Measurements from ENCODE around the gene BTRC.

Gene BTRC

DNA sequence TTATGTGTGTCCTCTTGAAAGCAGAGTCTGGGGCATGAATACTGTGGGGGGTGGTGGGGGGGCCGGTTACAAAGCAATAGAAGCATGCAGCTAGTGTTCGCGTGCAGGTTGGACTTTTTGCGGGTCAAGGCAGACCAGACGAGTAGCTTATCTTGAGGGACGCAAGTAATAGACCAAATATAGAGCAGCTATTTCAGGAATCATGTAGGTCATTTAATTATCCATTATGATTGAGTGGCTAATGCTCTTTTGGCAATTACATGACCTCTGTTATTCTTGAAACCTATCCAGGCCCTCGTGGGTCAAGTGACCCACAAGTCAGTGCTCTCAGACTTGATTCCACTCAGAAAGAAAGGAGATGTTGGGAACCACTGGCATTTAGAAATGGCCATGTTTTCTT is 93.0 kb downstream of the BTRC start:
- TF ChIP-seq, protein P1, sequence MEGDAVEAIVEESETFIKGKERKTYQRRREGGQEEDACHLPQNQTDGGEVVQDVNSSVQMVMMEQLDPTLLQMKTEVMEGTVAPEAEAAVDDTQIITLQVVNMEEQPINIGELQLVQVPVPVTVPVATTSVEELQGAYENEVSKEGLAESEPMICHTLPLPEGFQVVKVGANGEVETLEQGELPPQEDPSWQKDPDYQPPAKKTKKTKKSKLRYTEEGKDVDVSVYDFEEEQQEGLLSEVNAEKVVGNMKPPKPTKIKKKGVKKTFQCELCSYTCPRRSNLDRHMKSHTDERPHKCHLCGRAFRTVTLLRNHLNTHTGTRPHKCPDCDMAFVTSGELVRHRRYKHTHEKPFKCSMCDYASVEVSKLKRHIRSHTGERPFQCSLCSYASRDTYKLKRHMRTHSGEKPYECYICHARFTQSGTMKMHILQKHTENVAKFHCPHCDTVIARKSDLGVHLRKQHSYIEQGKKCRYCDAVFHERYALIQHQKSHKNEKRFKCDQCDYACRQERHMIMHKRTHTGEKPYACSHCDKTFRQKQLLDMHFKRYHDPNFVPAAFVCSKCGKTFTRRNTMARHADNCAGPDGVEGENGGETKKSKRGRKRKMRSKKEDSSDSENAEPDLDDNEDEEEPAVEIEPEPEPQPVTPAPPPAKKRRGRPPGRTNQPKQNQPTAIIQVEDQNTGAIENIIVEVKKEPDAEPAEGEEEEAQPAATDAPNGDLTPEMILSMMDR (IDR thresholded peaks at IDR 0.05; ENCODE audit: low read length, missing control alignments): no peak
- DNase-seq (ENCODE audit: low read depth): no peak
- no peak overlapping the region for H3K4me3 ChIP-seq (replicated peaks; ENCODE audit: low read depth, low read length)

DNA sequence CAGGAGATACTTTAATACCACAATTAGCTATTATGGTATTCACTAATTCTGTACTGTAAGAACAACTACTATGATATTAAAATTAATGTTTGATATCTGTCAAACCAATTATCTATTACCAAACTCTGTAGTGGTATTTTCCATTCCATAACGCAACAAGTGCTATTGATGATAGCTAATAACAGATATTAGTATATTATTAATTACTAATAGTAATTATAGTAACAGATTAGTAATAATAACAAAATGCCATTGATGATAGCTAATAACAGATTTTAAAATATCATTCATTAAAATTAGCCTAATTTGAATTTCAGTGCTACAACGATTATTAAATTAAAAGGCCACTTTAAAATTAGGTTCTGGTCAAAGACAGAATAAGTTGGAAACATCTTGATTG is 93.5 kb downstream of the BTRC start:
- TF ChIP-seq, protein P1 (IDR thresholded peaks at IDR 0.05; ENCODE audit: low read length, missing control alignments): no peak

DNA sequence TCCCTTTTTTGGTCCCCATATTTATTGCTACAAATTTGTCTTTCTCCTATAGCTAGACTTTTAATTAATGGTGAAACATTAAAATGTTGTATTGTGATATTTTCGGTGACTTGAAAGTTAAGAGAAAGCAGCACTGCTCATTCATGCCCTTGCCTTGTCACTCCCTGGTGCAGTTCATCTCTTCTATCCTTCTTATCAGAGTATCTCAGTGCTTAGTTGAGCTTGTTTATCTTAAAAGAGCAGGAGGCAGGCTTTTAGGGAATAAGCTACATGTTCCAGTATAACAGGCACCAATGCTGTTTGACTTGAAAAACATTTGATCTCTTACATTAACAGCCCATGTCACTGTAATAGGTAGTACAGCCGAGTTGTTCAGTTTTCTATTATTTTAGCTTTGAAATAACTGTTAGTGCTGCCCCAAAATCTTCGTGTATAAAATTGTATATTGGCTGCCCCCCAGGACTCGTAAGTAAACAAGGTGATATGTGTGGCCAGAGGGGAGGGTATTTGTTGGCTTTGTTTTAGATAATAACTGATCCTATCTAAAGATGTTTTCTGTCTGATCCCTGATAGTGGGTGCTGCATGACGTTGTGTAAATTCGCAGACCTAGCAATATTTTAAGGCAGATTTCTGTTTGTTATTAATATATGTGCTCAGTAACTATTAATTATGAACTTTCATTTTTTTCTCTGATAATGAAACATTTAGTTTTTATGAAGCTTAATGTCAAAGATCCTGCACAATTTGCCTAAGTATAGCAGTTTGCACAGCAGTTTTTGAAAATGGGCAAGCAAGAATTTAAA is 96.5 kb downstream of the BTRC start:
- TF ChIP-seq, protein P1 (IDR thresholded peaks at IDR 0.05; ENCODE audit: low read length, missing control alignments): no peak
- no peak overlapping the region for H3K4me3 ChIP-seq (replicated peaks; ENCODE audit: low read depth, low read length)
- DNase-seq (ENCODE audit: low read depth): no peak

More for the DNA sequence above, 93.5 kb downstream of the BTRC start:
- no peak overlapping the region for H3K4me3 ChIP-seq (replicated peaks; ENCODE audit: low read depth, low read length)
- no peak for DNase-seq (ENCODE audit: low read depth)

DNA sequence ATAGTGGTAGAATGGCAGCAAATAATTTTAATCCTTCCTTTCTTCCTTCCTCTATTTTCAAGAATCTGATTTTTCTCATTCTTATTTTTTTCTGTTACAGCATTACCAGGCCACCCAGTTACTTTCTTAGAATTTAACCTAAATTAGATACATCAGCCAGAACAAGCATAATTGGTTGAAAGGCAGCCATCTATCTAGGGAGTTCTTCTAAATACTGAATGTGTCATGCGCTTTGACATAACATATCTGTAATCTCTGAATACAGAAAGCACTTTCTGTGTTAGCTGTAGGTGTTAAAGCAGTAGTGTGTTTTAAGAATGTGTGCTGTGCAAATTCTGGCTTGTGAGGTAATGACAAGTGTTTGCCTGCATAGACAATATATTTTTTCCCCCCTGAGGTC is 97.3 kb downstream of the BTRC start:
- TF ChIP-seq, protein P1 (IDR thresholded peaks at IDR 0.05; ENCODE audit: low read length, missing control alignments): no peak
- no peak for DNase-seq (ENCODE audit: low read depth)
- no peak overlapping the region for H3K4me3 ChIP-seq (replicated peaks; ENCODE audit: low read depth, low read length)

DNA sequence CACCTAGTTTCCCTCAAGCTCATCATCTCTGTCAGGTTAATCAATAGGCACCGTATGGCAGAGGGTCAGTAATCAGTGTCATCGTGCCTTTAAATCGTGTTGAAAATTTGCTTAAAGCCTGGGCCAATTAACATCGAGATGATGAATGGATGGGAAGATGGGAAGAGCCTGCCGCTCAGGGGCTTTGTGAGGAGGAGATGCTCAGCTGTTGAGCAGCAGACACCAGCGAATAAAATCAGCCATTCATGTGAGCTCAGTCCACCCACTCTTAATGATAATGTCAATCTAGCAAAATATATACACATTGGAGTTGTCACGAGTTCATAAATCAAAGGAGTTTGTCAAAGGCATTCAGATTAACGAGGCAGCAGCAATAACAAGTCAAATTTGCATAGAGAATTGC is 97.7 kb downstream of the BTRC start:
- no peak overlapping the region for H3K4me3 ChIP-seq (replicated peaks; ENCODE audit: low read depth, low read length)
- TF ChIP-seq, protein P1 (IDR thresholded peaks at IDR 0.05; ENCODE audit: low read length, missing control alignments): no peak
- no peak for DNase-seq (ENCODE audit: low read depth)

DNA sequence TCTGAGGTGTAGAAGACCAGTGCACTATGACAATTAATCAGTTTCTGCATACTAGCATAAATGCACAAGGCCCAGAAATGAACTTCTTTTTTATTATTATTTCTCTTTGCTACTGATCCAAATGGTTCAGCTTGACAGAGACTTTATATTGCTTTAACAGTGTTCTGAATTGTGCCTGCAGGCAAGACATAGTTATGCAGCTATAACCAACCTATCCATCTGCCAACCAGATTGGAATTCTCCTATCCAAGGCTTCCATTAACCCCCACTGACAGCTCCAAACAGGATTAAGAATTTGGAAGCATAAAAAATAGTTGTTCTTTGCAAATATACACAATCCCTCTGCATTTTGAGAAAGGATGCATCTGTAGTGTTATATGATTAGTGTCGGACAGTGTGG is 98.2 kb downstream of the BTRC start:
- no peak for DNase-seq (ENCODE audit: low read depth)
- TF ChIP-seq, protein P1 (IDR thresholded peaks at IDR 0.05; ENCODE audit: low read length, missing control alignments): no peak
- H3K4me3 ChIP-seq (replicated peaks; ENCODE audit: low read depth, low read length): no peak overlapping the region

DNA sequence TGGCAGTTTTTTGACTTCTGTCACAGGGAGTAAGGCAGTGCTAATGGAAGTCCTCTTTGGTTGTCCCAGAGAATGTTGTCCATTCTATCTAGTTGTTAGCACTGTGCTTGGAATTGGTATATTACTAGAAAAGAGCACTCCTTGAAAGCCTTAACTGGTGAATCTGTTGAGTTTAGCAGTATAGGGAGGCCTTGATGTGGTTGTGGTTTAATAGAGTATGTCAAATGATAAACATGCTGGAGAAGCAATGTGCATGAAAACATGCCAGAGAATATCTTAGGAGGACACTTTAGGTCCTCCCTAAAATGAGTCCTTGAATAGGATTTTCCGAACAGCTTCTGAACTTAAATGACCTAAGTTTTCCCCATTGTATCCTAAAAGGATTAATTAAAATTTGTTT is 98.6 kb downstream of the BTRC start:
- DNase-seq (ENCODE audit: low read depth): no peak
- TF ChIP-seq, protein P1 (IDR thresholded peaks at IDR 0.05; ENCODE audit: low read length, missing control alignments): no peak
- H3K4me3 ChIP-seq (replicated peaks; ENCODE audit: low read depth, low read length): no peak overlapping the region
